Ascending aorta (tissue), 2 donors: Measurements from ENCODE around the gene FAM219A. TPM values are rescaled to one million over a fixed set of nuclear protein-coding genes. Genes with fewer than 3 reads are reported as not detected.
"Not testable (repeated sequence)": the region's sequence is repeated elsewhere in the genome, so short reads cannot be mapped to it uniquely, and the experiment has no call there.

Experiments used
- DNase-seq, 2 donors: peaks; one replicate each; pipeline ENCODE4 v3.0.0-alpha.2; 2019; ENCODE audit warnings: low spot score in 2 of 2
- H3K27ac ChIP-seq, 2 donors: fragments of 200-600 bp; sonication (generic); one replicate each; pipeline ENCODE4 v1.5.1; 2016 to 2017; ENCODE audit warnings: mild to moderate bottlenecking in 1 of 2
- H3K27me3 ChIP-seq: fragments of 200-600 bp; sonication (generic); one replicate; pipeline ENCODE4 v1.5.1; 2017
- H3K36me3 ChIP-seq, 2 donors: fragments of 200-600 bp; sonication (generic); one replicate each; pipeline ENCODE4 v1.5.1; 2016
- H3K4me1 ChIP-seq, 2 donors: fragments of 200-600 bp; sonication (generic); one replicate each; pipeline ENCODE4 v1.5.1; 2016 to 2017; ENCODE audit warnings: mild to moderate bottlenecking in 1 of 2
- H3K4me3 ChIP-seq, 2 donors: fragments of 200-600 bp; sonication (generic); one replicate each; pipeline ENCODE4 v1.5.1; 2016 to 2017; ENCODE audit warnings: mild to moderate bottlenecking in 1 of 2
- H3K9me3 ChIP-seq, 2 donors: fragments of 200-600 bp; sonication (generic); one replicate each; pipeline ENCODE4 v1.5.1; 2016
- CTCF ChIP-seq, 3 experiments: fragments of 200-600 bp in 2 of 3; fragments of 450-650 bp in 1 of 3; sonication (generic) in 2 of 3; IDR thresholded peaks; one replicate each; pipeline ENCODE4 v1.5.1; 2016 to 2019; ENCODE audit warnings: antibody characterized with exemption in 3 of 3, mild to moderate bottlenecking in 1 of 3, moderate library complexity in 1 of 3
- intact Hi-C: fragments of 100-400 bp; cut with DNase I; formaldehyde crosslinking; loops from one replicate; pipeline ENCODE4 v1.15.1; 2023
- total RNA-seq: library from RNA; depleted of rRNA; stranded (reverse); fragments of >200 nt; gene quantifications from one replicate; pipeline ENCODE4 v1.1.0, GENCODE V29; 2016

The FAM219A gene
- total RNA-seq, 1 donor from 2014 or later: 26.8 TPM

GRCh38 chr9:34366365-34366764, 92.0 kb downstream of the FAM219A start:
- no peak for DNase-seq
- intact Hi-C loops: no loop called here
- Histone ChIP-seq H3K36me3 (peaks cover 21 to 25% of the 10 kb centered on the region in 2 donors), H3K27me3 (no peaks in the 10 kb centered on the region), H3K4me3 (no peak overlapping the region), H3K4me1 (no peaks in the 10 kb centered on the region), H3K27ac (no peak overlapping the region), H3K9me3 (no peaks in the 10 kb centered on the region)
- no peak for TF ChIP-seq CTCF (IDR thresholded peaks at IDR 0.05)

- no peak for TF ChIP-seq CTCF (IDR thresholded peaks at IDR 0.05)
- intact Hi-C loops: no loop called here
- no peaks in the 10 kb centered on the region for H3K9me3 ChIP-seq
- H3K4me3 ChIP-seq: no peak overlapping the region
- no peak for DNase-seq
- H3K27me3 ChIP-seq: no peaks in the 10 kb centered on the region
- no peak overlapping the region for H3K27ac ChIP-seq
- no peaks in the 10 kb centered on the region for H3K4me1 ChIP-seq
- H3K36me3 ChIP-seq: peaks cover 10 to 14% of the 10 kb centered on the region in 2 donors
Measured at GRCh38 chr9:34365282-34365681, 93.1 kb downstream of the FAM219A start.

- intact Hi-C loops: no loop called here
- Histone ChIP-seq H3K36me3 (peaks cover 0 to 6% of the 10 kb centered on the region in 2 donors), H3K4me3 (no peak overlapping the region), H3K27me3 (no peaks in the 10 kb centered on the region), H3K4me1 (no peaks in the 10 kb centered on the region), H3K27ac (no peak overlapping the region), H3K9me3 (no peaks in the 10 kb centered on the region)
- peak in 1 of 2 donors; percentile 30 for DNase-seq
- no peak for TF ChIP-seq CTCF (IDR thresholded peaks at IDR 0.05)
Measured at GRCh38 chr9:34363619-34364351, 94.6 kb downstream of the FAM219A start.

- TF ChIP-seq CTCF (IDR thresholded peaks at IDR 0.05): no peak
- Histone ChIP-seq H3K36me3 (peaks cover 0 to 3% of the 10 kb centered on the region in 2 donors), H3K27me3 (no peaks in the 10 kb centered on the region), H3K4me3 (no peak overlapping the region), H3K27ac (no peak overlapping the region), H3K4me1 (no peaks in the 10 kb centered on the region), H3K9me3 (no peaks in the 10 kb centered on the region)
- peak in 1 of 2 donors; percentile 25 for DNase-seq
- intact Hi-C loops: no loop called here
Measured at GRCh38 chr9:34362614-34363214, 95.7 kb downstream of the FAM219A start.

- H3K27ac ChIP-seq, H3K36me3 ChIP-seq, H3K9me3 ChIP-seq, DNase-seq, intact Hi-C loops, H3K4me1 ChIP-seq, H3K27me3 ChIP-seq, H3K4me3 ChIP-seq: not testable (repeated sequence)
Measured at GRCh38 chr9:34352957-34353356, 105.4 kb downstream of the FAM219A start.

GRCh38 chr9:34352122-34352652, 106.2 kb downstream of the FAM219A start:
- DNase-seq, H3K9me3 ChIP-seq, intact Hi-C loops, H3K4me1 ChIP-seq, H3K27me3 ChIP-seq, H3K4me3 ChIP-seq, H3K36me3 ChIP-seq: not testable (repeated sequence)
- H3K27ac ChIP-seq: peak overlapping the region in 1 of 2 donors; percentile 8
